Calu3 (cell line): Measurements from ENCODE around the gene SPTB. TPM values are rescaled to one million over a fixed set of nuclear protein-coding genes. Genes with fewer than 3 reads are reported as not detected.

Experiments used
- BruUV-seq: library from RNA; stranded (reverse); fragments of 400-500 nt; replicated peaks from 2 replicates; lab custom pipeline; 2021; lab: Mats Ljungman, UMichigan
- CTCF ChIA-PET: fragments of 300-600 bp; sonication (Branson Sonifier 250); formaldehyde crosslinking; loops from one replicate; lab custom pipeline; 2022; ENCODE audit warnings: antibody characterized with exemption; lab: Charles Lee
- DNase-seq: peaks from one replicate; pipeline ENCODE4 v3.0.0; 2022
- H3K27ac Mint-ChIP-seq: one replicate; pipeline ENCODE4 v1.8.0; 2022; ENCODE audit warnings: mixed read lengths; ENCODE audit not compliant: unreplicated experiment
- H3K27me3 Mint-ChIP-seq: one replicate; pipeline ENCODE4 v1.8.0; 2022; ENCODE audit warnings: mixed read lengths; ENCODE audit not compliant: unreplicated experiment
- H3K36me3 Mint-ChIP-seq: one replicate; pipeline ENCODE4 v1.8.0; 2022; ENCODE audit warnings: mild to moderate bottlenecking, moderate library complexity, mixed read lengths; ENCODE audit not compliant: insufficient read depth, unreplicated experiment
- H3K4me1 Mint-ChIP-seq: one replicate; pipeline ENCODE4 v1.8.0; 2022; ENCODE audit warnings: mild to moderate bottlenecking, low read depth, mixed read lengths; ENCODE audit not compliant: unreplicated experiment
- H3K4me3 Mint-ChIP-seq: one replicate; pipeline ENCODE4 v1.8.0; 2022; ENCODE audit warnings: mild to moderate bottlenecking, low read depth, moderate library complexity, mixed read lengths; ENCODE audit not compliant: unreplicated experiment
- H3K9me3 Mint-ChIP-seq: one replicate; pipeline ENCODE4 v1.8.0; 2022; ENCODE audit warnings: low read depth, mixed read lengths; ENCODE audit not compliant: unreplicated experiment
- CTCF ChIP-seq: fragments of 200-600 bp; IDR thresholded peaks from one replicate; pipeline ENCODE4 v1.8.0; 2022; ENCODE audit warnings: antibody characterized with exemption; ENCODE audit not compliant: unreplicated experiment
- intact Hi-C: fragments of 100-400 bp; cut with micrococcal nuclease; formaldehyde crosslinking; loops from one replicate; pipeline ENCODE4 v1.10.0; 2022; ENCODE audit not compliant: unreplicated experiment
- total RNA-seq: library from RNA; stranded (reverse); gene quantifications from 2 replicates; pipeline ENCODE4 v1.2.3, GENCODE V29; 2022

Gene SPTB
- total RNA-seq, 1 experiment from 2014 or later, result not detected

- H3K4me1 Mint-ChIP-seq, result no peaks in the 10 kb centered on the region
- peaks cover 5% of the 10 kb centered on the region for H3K36me3 Mint-ChIP-seq
- no peak for DNase-seq
- CTCF ChIA-PET, result interaction anchor here (1.5 kb wide), 1 partner anchor 16 kb away, joined by 3 read pairs; no protein-coding TSS in a partner anchor
- H3K27ac Mint-ChIP-seq, result no peak overlapping the region
- intact Hi-C loops, result no loop called here
- H3K4me3 Mint-ChIP-seq, result no peak overlapping the region
- no TSS peak for BruUV-seq
- TF ChIP-seq CTCF, result no peak
- H3K27me3 Mint-ChIP-seq, result no peaks in the 10 kb centered on the region
- no peaks in the 10 kb centered on the region for H3K9me3 Mint-ChIP-seq
These were observed 46.8 kb upstream of the SPTB start for GRCh38 chr14:64926398-64926995.

- Mint-ChIP-seq H3K27ac (no peak overlapping the region), H3K4me3 (no peak overlapping the region), H3K36me3 (peaks cover 10% of the 10 kb centered on the region), H3K27me3 (no peaks in the 10 kb centered on the region), H3K9me3 (no peaks in the 10 kb centered on the region), H3K4me1 (peaks cover 18% of the 10 kb centered on the region)
- no TSS peak for BruUV-seq
- CTCF ChIA-PET, result no interaction called here
- DNase-seq, result no peak
- TF ChIP-seq CTCF, result no peak
- intact Hi-C loops, result no loop called here
These were observed 43.3 kb upstream of the SPTB start for GRCh38 chr14:64923015-64923414.

- intact Hi-C loops, result no loop called here
- DNase-seq, result no peak
- peaks cover 12% of the 10 kb centered on the region for H3K36me3 Mint-ChIP-seq
- CTCF ChIA-PET, result interaction anchor here (1.6 kb wide), 1 partner anchor 22 kb away, joined by 3 read pairs; the partner anchor contains the start of gene GPX2
- H3K27ac Mint-ChIP-seq, result no peak overlapping the region
- peaks cover 31% of the 10 kb centered on the region for H3K4me1 Mint-ChIP-seq
- no peaks in the 10 kb centered on the region for H3K27me3 Mint-ChIP-seq
- H3K9me3 Mint-ChIP-seq, result no peaks in the 10 kb centered on the region
- no peak overlapping the region for H3K4me3 Mint-ChIP-seq
- BruUV-seq, result no TSS peak
- no peak for TF ChIP-seq CTCF
These were observed 40.8 kb upstream of the SPTB start for GRCh38 chr14:64920465-64920864.

- H3K36me3 Mint-ChIP-seq, result peaks cover 19% of the 10 kb centered on the region
- no TSS peak for BruUV-seq
These were observed 39.9 kb upstream of the SPTB start for GRCh38 chr14:64919618-64920017.

More at GRCh38 chr14:64919618-64920017, 39.9 kb upstream of the SPTB start:
- Mint-ChIP-seq H3K27me3 (no peaks in the 10 kb centered on the region), H3K4me3 (no peak overlapping the region), H3K9me3 (no peaks in the 10 kb centered on the region), H3K27ac (no peak overlapping the region), H3K4me1 (peaks cover 38% of the 10 kb centered on the region)
- intact Hi-C loops, result no loop called here
- CTCF ChIA-PET, result no interaction called here
- TF ChIP-seq CTCF, result no peak
- no peak for DNase-seq
